NOMO-1 treated with dmso at 0.1 percent for 144 hours (cell line): ENCODE measurements around the gene TNRC6C.
A peak's percentile ranks its signal among the peaks of the same experiment; 100 is the strongest.

ENCODE experiments used
- DNase-seq: peaks from one replicate; lab custom pipeline; 2025; ENCODE audit not compliant: unreplicated experiment; lab: John Stamatoyannopoulos, UW

Gene TNRC6C

DNA sequence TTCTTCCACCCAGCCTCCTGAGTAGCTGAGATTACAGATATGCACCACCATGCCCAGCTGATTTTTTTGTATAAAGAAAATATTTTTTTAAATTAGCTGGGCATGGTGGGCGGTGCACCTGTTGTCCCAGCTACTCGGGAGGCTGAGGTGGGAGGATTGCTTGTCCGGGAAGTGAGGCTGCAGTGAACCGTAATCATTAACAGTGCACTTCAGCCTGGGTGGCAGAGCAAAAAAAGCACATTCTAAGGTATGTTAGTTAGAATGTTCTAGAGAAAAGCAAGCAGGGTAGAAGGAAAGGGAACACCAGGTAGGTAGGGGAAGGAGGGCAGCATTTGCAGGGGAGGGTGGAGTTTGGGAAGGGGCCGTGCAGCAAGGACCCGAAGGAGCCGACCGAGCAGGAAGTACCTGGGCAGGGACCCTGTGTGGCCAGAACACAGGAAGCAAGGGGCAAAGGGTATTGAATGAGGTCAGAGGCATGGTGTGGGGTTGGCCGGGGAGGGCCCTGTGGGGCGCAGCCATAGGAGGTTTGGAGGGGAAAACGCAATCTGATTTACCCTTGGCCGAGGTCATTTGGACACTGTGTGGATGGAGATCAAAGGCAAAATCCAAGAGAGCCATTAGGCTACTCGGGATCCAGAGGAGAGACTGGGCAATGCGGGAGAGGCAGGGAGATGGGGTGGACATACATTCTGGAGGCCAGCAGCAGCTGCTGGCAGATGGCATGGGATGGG lies 189.9 kb downstream of the TNRC6C start:
- no peak for DNase-seq

DNA sequence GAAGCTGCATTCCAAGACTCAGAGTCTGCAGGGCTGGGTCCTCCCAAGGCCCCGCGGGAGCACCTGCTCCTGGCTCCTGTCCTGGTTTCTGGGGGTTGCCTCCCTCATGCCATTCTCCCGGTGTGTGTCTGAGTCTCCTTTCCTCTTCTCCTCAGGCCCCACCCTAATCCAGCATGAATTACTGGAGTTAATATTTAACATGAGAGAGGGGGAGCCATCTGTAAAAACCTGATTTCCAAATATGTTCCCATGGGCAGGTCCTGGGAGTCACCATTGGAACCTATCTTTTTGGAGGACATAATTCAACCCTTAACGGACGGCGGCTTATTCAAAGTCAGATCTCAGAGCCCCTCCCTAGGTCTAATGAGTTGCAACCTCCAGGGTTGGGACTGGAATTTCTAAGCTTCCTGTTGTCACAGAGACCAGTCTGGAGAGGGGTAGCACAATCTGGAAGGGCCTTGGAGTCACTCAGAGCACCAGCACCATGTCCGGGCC lies 193.1 kb downstream of the TNRC6C start:
- DNase-seq = no peak

- DNase-seq = peak; percentile 58
These were observed 196.7 kb downstream of the TNRC6C start for GRCh38 chr17:78154903-78155811.
